CD14-positive monocyte (primary cell): Measurements from ENCODE around the gene KRTAP19-2. TPM values are rescaled to one million over a fixed set of nuclear protein-coding genes. Genes with fewer than 3 reads are reported as not detected.

ENCODE experiments used
- DNase-seq, 3 donors: peaks; one replicate each; pipeline ENCODE4 v3.0.0-alpha.2; 2011 to 2022
- H2AFZ ChIP-seq: 2 replicates; pipeline ENCODE4 v1.6.0; 2012; ENCODE audit warnings: mild to moderate bottlenecking, low read depth, low read length, inconsistent platforms; ENCODE audit not compliant: insufficient read depth, poor library complexity, severe bottlenecking
- H3K27ac ChIP-seq, 2 donors: 1 replicate in 1 of 2; 2 replicates in 1 of 2; pipeline ENCODE4 v1.5.1; 2012 to 2013; ENCODE audit warnings: low read length in 2 of 2, control low read depth in 1 of 2, inconsistent platforms in 1 of 2, low read depth in 1 of 2, mild to moderate bottlenecking in 1 of 2
- H3K27me3 ChIP-seq, 2 donors: one replicate each; pipeline versions ENCODE4 v1.6.0 to v1.6.1; 2011 to 2013; ENCODE audit warnings: low read length in 2 of 2; ENCODE audit not compliant: control insufficient read depth in 2 of 2, insufficient read depth in 2 of 2
- H3K36me3 ChIP-seq, 2 donors: replicated peaks in 1 of 2; 1 replicate in 1 of 2; 2 replicates in 1 of 2; pipeline versions ENCODE4 v1.5.1 to v1.6.1; 2012 to 2013; ENCODE audit warnings: low read length in 2 of 2, control low read depth in 1 of 2, inconsistent platforms in 1 of 2, mild to moderate bottlenecking in 1 of 2; ENCODE audit not compliant: insufficient read depth in 2 of 2, control insufficient read depth in 1 of 2
- H3K4me1 ChIP-seq, 2 donors: 1 replicate in 1 of 2; 2 replicates in 1 of 2; pipeline versions ENCODE4 v1.5.1 to v1.6.1; 2012 to 2013; ENCODE audit warnings: low read length in 2 of 2, control low read depth in 1 of 2, inconsistent platforms in 1 of 2, mild to moderate bottlenecking in 1 of 2, moderate library complexity in 1 of 2; ENCODE audit not compliant: insufficient read depth in 2 of 2, control insufficient read depth in 1 of 2
- H3K4me2 ChIP-seq: replicated peaks from 2 replicates; pipeline ENCODE3; 2012; ENCODE audit warnings: low read length, moderate library complexity, mild to moderate bottlenecking; ENCODE audit not compliant: poor library complexity, severe bottlenecking; ENCODE audit errors: extremely low read depth
- H3K4me3 ChIP-seq, 3 experiments: fragments of 200-600 bp in 1 of 3; sonication (generic) in 1 of 3; replicated peaks in 1 of 3; 1 replicate in 2 of 3; 2 replicates in 1 of 3; pipeline ENCODE4 v1.5.1; 2011 to 2013; ENCODE audit warnings: low read length in 3 of 3, mild to moderate bottlenecking in 3 of 3, control low read depth in 2 of 3, low read depth in 2 of 3, inconsistent platforms in 1 of 3, moderate library complexity in 1 of 3
- H3K79me2 ChIP-seq: 2 replicates; pipeline ENCODE4 v1.6.0; 2012; ENCODE audit warnings: mild to moderate bottlenecking, control low read depth, inconsistent platforms, low read length, moderate library complexity; ENCODE audit not compliant: insufficient read depth
- H3K9ac ChIP-seq: 2 replicates; pipeline ENCODE4 v1.6.0; 2017; ENCODE audit warnings: low read length, mild to moderate bottlenecking; ENCODE audit not compliant: insufficient read depth, poor library complexity, severe bottlenecking
- H3K9me3 ChIP-seq, 2 donors: replicated peaks in 1 of 2; 1 replicate in 1 of 2; 2 replicates in 1 of 2; pipeline versions ENCODE4 v1.5.1 to v1.6.1; 2012 to 2013; ENCODE audit warnings: low read length in 2 of 2, control low read depth in 1 of 2; ENCODE audit not compliant: control insufficient read depth in 1 of 2, insufficient read depth in 1 of 2
- H4K20me1 ChIP-seq: 2 replicates; pipeline ENCODE4 v1.6.0; 2012; ENCODE audit warnings: mild to moderate bottlenecking, low read length, control low read depth, moderate library complexity; ENCODE audit not compliant: insufficient read depth
- H3K27ac Mint-ChIP-seq, 7 donors: one replicate each; pipeline ENCODE4 v1.8.0; 2020; ENCODE audit warnings: mild to moderate bottlenecking in 7 of 7, mixed read lengths in 7 of 7, moderate library complexity in 6 of 7, inconsistent platforms in 2 of 7
- H3K27me3 Mint-ChIP-seq, 3 donors: one replicate each; pipeline ENCODE4 v1.8.0; 2021 to 2022; ENCODE audit warnings: low read depth in 3 of 3, mild to moderate bottlenecking in 3 of 3, mixed read lengths in 3 of 3, moderate library complexity in 3 of 3, inconsistent platforms in 1 of 3
- H3K36me3 Mint-ChIP-seq, 2 donors: one replicate each; pipeline ENCODE4 v1.8.0; 2020; ENCODE audit warnings: mixed read lengths in 2 of 2, inconsistent platforms in 1 of 2, mild to moderate bottlenecking in 1 of 2
- H3K4me1 Mint-ChIP-seq: one replicate; pipeline ENCODE4 v1.8.0; 2020; ENCODE audit warnings: mild to moderate bottlenecking, mixed read lengths
- H3K4me3 Mint-ChIP-seq, 2 donors: one replicate each; pipeline ENCODE4 v1.8.0; 2020; ENCODE audit warnings: mild to moderate bottlenecking in 2 of 2, mixed read lengths in 2 of 2, moderate library complexity in 1 of 2
- H3K9me3 Mint-ChIP-seq, 7 donors: one replicate each; pipeline ENCODE4 v1.8.0; 2020 to 2022; ENCODE audit warnings: mixed read lengths in 7 of 7, mild to moderate bottlenecking in 6 of 7, moderate library complexity in 6 of 7, inconsistent platforms in 2 of 7
- CTCF ChIP-seq: fragments of 200-600 bp; IDR thresholded peaks from one replicate; pipeline ENCODE4 v1.8.0; 2022; ENCODE audit warnings: antibody characterized with exemption, mild to moderate bottlenecking
- WGBS: methylation state at CpG from one replicate; pipeline ENCODE4 v1.1.5; 2013; ENCODE audit warnings: missing lambda C conversion rate; ENCODE audit not compliant: insufficient coverage; 5-methylcytosine and 5-hydroxymethylcytosine counted together
- intact Hi-C, 2 donors: fragments of 100-400 bp; cut with micrococcal nuclease; formaldehyde crosslinking; loops; one replicate each; pipeline versions ENCODE4 v1.15.0 to v1.15.1; 2023
- polyA plus RNA-seq, 3 donors: library from polyadenylated mRNA; depleted of rRNA in 1 of 3; unstranded in 2 of 3; stranded (reverse) in 1 of 3; fragments of 300-500 nt in 2 of 3; fragments of >200 nt in 1 of 3; fragmentation: Illumina TruSeq in 2 of 3; gene quantifications; 1 replicate in 2 of 3; 2 replicates in 1 of 3; pipeline ENCODE4 v1.2.3, GENCODE V29; 2012 to 2021

KRTAP19-2 gene
- polyA plus RNA-seq, 3 donors, result not detected

GRCh38 chr21:30444204-30444603 lies 43.0 kb downstream of the KRTAP19-2 start:
- Histone ChIP-seq H3K27ac (no peak overlapping the region), H3K4me2 (no peak overlapping the region), H3K27me3 (no peaks in the 10 kb centered on the region), H3K4me1 (no peaks in the 10 kb centered on the region), H3K79me2 (no peaks in the 10 kb centered on the region), H3K36me3 (no peaks in the 10 kb centered on the region), H3K4me3 (no peak overlapping the region), H3K9ac (no peak overlapping the region), H4K20me1 (no peaks in the 10 kb centered on the region), H3K9me3 (no peaks in the 10 kb centered on the region), H2AFZ (no peak overlapping the region)
- Mint-ChIP-seq H3K9me3 (peaks cover 0 to 8% (median 1%) of the 10 kb centered on the region in 7 donors), H3K36me3 (no peaks in the 10 kb centered on the region), H3K4me1 (no peaks in the 10 kb centered on the region), H3K27me3 (no peaks in the 10 kb centered on the region), H3K4me3 (peak overlapping the region in 1 of 2 donors; percentile 8), H3K27ac (no peak overlapping the region)
- WGBS, result 75% methylated on average over 1 of the region's 1 CpG
- no peak for TF ChIP-seq CTCF
- intact Hi-C loops, result no loop called here
- no peak for DNase-seq

- H3K36me3 ChIP-seq, result no peaks in the 10 kb centered on the region
- no peaks in the 10 kb centered on the region for H4K20me1 ChIP-seq
- no peaks in the 10 kb centered on the region for H3K27me3 ChIP-seq
- no peak overlapping the region for H3K4me2 ChIP-seq
- H3K4me1 Mint-ChIP-seq, result no peaks in the 10 kb centered on the region
- no peak overlapping the region for H3K27ac ChIP-seq
- H3K9me3 Mint-ChIP-seq, result peaks cover 0 to 8% (median 1%) of the 10 kb centered on the region in 7 donors
- H3K79me2 ChIP-seq, result no peaks in the 10 kb centered on the region
- DNase-seq, result no peak
- no peaks in the 10 kb centered on the region for H3K4me1 ChIP-seq
- H3K27me3 Mint-ChIP-seq, result no peaks in the 10 kb centered on the region
- H3K9ac ChIP-seq, result no peak overlapping the region
- intact Hi-C loops, result no loop called here
- H3K4me3 Mint-ChIP-seq, result no peak overlapping the region
- TF ChIP-seq CTCF, result no peak
- H3K4me3 ChIP-seq, result no peak overlapping the region
- no peaks in the 10 kb centered on the region for H3K9me3 ChIP-seq
- no peaks in the 10 kb centered on the region for H3K36me3 Mint-ChIP-seq
- no peak overlapping the region for H2AFZ ChIP-seq
- no peak overlapping the region for H3K27ac Mint-ChIP-seq
Measured at GRCh38 chr21:30443226-30443625, 44.0 kb downstream of the KRTAP19-2 start.
